PFSK-1 (cell line): Measurements from ENCODE around the gene SMIM45.

ENCODE experiments used
- FOXP2 ChIP-seq: optimal IDR thresholded peaks from 2 replicates; pipeline ENCODE3; 2011; ENCODE audit warnings: borderline replicate concordance, control low read depth, inconsistent platforms; ENCODE audit not compliant: insufficient read depth; ENCODE audit errors: extremely low read length, extremely low read depth
- POLR2AphosphoS5 ChIP-seq: IDR thresholded peaks from 2 replicates; pipeline ENCODE4 v1.6.1; 2012; ENCODE audit warnings: low read depth, mild to moderate bottlenecking, control low read depth, low read length, moderate library complexity
- REST ChIP-seq, 2 experiments: IDR thresholded peaks; 2 replicates each; pipeline versions ENCODE4 v1.6.1 to v1.8.0; 2011 to 2012; ENCODE audit warnings: low read depth in 2 of 2, low read length in 2 of 2, control low read depth in 1 of 2, inconsistent platforms in 1 of 2, mild to moderate bottlenecking in 1 of 2, moderate library complexity in 1 of 2; ENCODE audit not compliant: insufficient read depth in 1 of 2
- SIN3A ChIP-seq: IDR thresholded peaks from 2 replicates; pipeline ENCODE4 v1.6.1; 2012; ENCODE audit warnings: mild to moderate bottlenecking, low read length, moderate library complexity, borderline replicate concordance; ENCODE audit not compliant: insufficient read depth
- TAF1 ChIP-seq: IDR thresholded peaks from 2 replicates; pipeline ENCODE4 v1.6.1; 2012; ENCODE audit warnings: low read length, control low read depth, borderline replicate concordance; ENCODE audit not compliant: insufficient read depth

- TF ChIP-seq POLR2AphosphoS5 (no peak), SIN3A (no peak), REST (IDR thresholded peaks at IDR 0.05; ENCODE audit: insufficient read depth in 1 of 2, low read depth in 2 of 2, low read length in 2 of 2) (no peak), TAF1 (no peak), FOXP2 (no peak)
Measured at GRCh38 chr22:41906822-41907221, 45.1 kb upstream of the SMIM45 start.
